Measurements from ENCODE around the gene NOB1. TPM values are rescaled to one million over a fixed set of nuclear protein-coding genes. Genes with fewer than 3 reads are reported as not detected.

The NOB1 gene
- total and polyA plus RNA-seq, 3 experiments from 2014 or later, result 43.5 to 137 (median 129) TPM

- Histone ChIP-seq H3K4me3 (ENCODE audit: low read length) (no peak overlapping the region), H3K9me3 (ENCODE audit: low read length) (no peaks in the 10 kb centered on the region), H3K27ac (ENCODE audit: low read depth, low read length) (no peak overlapping the region), H3K27me3 (ENCODE audit: insufficient read depth, low read length, poor library complexity, severe bottlenecking) (no peaks in the 10 kb centered on the region), H3K4me1 (ENCODE audit: insufficient read depth, low read length) (no peaks in the 10 kb centered on the region), H3K36me3 (ENCODE audit: insufficient read depth, low read length) (peaks cover 38% of the 10 kb centered on the region)
- CTCF ChIA-PET, result no interaction called here
- Mint-ChIP-seq H3K4me3 (no peak overlapping the region), H3K9me3 (no peaks in the 10 kb centered on the region), H3K27ac (peak overlapping the region in 5 of 8 donors; percentile 2 to 64 (median 22)), H3K36me3 (peaks cover 11 to 71% (median 22%) of the 10 kb centered on the region in 3 donors), H3K27me3 (no peaks in the 10 kb centered on the region), H3K4me1 (peaks cover 0 to 5% (median 0%) of the 10 kb centered on the region in 3 donors)
- POLR2A ChIA-PET, result no interaction called here
- no peak for DNase-seq
Measured at GRCh38 chr16:69691980-69692911, 62.5 kb downstream of the NOB1 start.

Other genes starting within 250 kb of the NOB1 start
- 10 to 100 TPM; 39.0 to 41.0 TPM for gene NFAT5, start 189.0 kb downstream of the NOB1 start, total RNA-seq
- gene NFAT5, start 189.0 kb downstream of the NOB1 start, polyA plus RNA-seq, result 11.3 TPM
- 10 to 100 TPM; 16.0 to 16.9 TPM for gene NQO1, start 28.4 kb downstream of the NOB1 start, total RNA-seq
- 3.1 TPM for gene NQO1, start 28.4 kb downstream of the NOB1 start, polyA plus RNA-seq
- 10 to 100 TPM; 41.0 to 46.3 TPM for gene WWP2, start 7.4 kb upstream of the NOB1 start, total RNA-seq
- 50.6 TPM for gene WWP2, start 7.4 kb upstream of the NOB1 start, polyA plus RNA-seq
- under 1 TPM; 0.13 to 0.24 TPM for gene CLEC18A, start 196.4 kb upstream of the NOB1 start, total RNA-seq
- not detected for gene CLEC18A, start 196.4 kb upstream of the NOB1 start, polyA plus RNA-seq